GOT3 (cell line): Measurements from ENCODE around the gene MS4A2.
"Not testable (repeated sequence)": the region's sequence is repeated elsewhere in the genome, so short reads cannot be mapped to it uniquely, and the experiment has no call there.

Source experiments
- DNase-seq: peaks from one replicate; lab custom pipeline; 2025; ENCODE audit warnings: mixed read lengths; lab: John Stamatoyannopoulos, UW

MS4A2 gene

GRCh38 chr11:60088364-60088763 is at the start of gene MS4A2:
Gene MS4A2 (plus strand): TSS chr11:60088664. CDS start chr11:60088766, 102 bp downstream.
- DNase-seq: no peak

GRCh38 chr11:60040109-60040508 is 48.4 kb upstream of the MS4A2 start, which contains the start of gene OOSP2:
Gene OOSP2 (plus strand): TSS chr11:60040409. CDS start chr11:60040460, 51 bp downstream.
- DNase-seq: no peak

DNA sequence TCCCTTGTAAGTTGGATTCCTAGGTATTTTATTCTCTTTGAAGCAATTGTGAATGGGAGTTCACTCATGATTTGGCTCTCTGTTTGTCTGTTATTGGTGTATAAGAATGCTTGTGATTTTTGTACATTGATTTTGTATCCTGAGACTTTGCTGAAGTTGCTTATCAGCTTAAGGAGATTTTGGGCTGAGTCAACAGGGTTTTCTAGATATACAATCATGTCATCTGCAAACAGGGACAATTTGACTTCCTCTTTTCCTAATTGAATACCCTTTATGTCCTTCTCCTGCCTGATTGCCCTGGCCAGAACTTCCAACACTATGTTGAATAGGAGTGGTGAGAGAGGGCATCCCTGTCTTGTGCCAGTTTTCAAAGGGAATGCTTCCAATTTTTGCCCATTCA is 38.0 kb upstream of the MS4A2 start:
- not testable (repeated sequence) for DNase-seq

- DNase-seq: not testable (repeated sequence)
Observed at GRCh38 chr11:60050839-60051238, 37.6 kb upstream of the MS4A2 start.

- DNase-seq: no peak
Observed at GRCh38 chr11:60056349-60056969, 32.0 kb upstream of the MS4A2 start, which contains the start of gene MS4A3. Gene MS4A3 (plus strand): TSS chr11:60056665. CDS start chr11:60061161, 4,496 bp downstream.

GRCh38 chr11:60059052-60059451 is 29.4 kb upstream of the MS4A2 start:
- no peak for DNase-seq

DNA sequence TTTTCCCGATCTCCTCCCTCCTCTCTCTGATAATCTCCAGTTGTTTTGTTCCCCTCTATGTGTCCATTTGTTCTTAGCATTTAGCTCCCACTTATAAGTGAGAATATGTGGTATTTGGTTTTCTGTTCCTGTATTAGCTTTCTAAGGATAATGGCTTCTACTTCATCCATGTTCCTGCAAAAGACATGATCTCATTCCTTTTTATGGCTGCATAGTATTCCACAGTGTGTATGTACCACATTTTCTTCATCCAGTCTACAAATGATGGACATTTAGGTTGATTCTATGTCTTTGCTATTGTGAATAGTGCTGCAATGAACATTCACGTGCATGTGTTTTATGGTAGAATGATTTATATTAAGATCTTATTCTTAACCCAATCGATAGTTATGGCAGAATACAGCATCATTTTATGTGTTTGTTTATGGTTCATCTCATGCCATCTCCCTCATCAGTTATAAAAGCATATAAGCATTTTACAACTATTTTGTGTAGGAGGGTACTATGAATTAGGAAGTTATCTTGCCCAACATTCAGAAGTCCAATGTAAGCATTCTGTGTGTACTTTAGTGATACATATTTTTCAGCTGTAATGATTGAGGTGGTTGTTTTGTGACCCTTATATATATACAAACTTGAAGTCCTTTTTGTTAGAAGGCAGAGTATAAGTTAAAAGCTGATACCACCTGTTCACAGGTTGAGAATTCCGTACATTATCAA is 28.8 kb upstream of the MS4A2 start:
- DNase-seq: no peak

DNA sequence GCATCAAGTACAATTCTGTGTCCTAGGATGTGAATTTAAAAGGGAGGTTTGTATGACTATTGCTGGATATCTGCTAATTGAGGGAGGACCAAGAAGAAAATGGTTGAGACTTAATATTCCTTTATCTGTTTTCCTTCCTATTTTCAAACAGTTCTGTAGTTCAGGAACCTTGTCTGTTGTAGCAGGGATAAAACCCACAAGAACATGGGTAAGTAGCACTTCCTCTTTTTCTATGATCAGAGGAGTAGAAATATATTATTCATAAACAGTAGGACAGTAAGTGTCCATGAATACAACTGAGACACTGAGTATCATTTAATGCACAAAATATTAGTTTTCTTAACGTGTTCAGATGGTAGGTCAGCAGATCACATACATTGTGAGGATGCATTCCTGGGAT is 24.4 kb upstream of the MS4A2 start:
- DNase-seq: no peak

DNA sequence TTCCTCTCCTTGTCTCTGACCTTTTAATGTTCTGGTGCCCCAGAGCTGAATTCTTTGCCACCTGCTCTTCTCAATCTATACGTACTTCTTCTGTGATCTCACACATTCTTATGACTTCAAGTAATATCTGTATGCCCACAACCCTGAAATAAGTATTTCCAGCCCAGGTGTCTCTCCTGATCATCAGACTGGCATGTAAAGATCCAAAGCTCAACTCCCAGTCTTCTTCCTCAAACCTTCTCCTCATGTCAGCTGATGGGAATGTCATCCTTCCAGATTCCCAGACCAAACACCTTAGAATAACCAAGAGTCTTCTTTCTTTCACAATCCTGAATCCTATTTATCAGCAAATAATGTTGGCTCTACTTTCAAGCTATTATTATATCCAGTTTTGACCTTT is 22.7 kb upstream of the MS4A2 start:
- DNase-seq: no peak

DNA sequence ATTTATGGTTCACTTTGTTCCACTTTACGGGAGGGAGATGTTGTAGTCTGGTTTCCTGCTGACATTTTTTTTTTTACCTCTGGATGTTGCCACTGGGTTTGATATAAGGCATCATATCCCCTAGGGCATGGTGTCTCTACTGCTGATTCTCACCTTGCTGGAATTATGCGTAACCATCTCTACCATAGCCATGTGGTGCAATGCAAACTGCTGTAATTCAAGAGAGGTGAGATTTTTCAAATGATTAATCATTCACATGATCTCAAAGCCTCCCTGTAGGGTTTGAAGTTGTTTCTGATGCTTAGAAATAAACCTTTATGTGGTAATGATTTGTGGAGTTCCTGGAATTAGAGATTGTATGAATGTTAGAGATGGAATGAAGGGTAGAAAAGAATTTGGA is 19.0 kb upstream of the MS4A2 start:
- DNase-seq: no peak

- not testable (repeated sequence) for DNase-seq
Observed at GRCh38 chr11:60071644-60072043, 16.8 kb upstream of the MS4A2 start.

DNA sequence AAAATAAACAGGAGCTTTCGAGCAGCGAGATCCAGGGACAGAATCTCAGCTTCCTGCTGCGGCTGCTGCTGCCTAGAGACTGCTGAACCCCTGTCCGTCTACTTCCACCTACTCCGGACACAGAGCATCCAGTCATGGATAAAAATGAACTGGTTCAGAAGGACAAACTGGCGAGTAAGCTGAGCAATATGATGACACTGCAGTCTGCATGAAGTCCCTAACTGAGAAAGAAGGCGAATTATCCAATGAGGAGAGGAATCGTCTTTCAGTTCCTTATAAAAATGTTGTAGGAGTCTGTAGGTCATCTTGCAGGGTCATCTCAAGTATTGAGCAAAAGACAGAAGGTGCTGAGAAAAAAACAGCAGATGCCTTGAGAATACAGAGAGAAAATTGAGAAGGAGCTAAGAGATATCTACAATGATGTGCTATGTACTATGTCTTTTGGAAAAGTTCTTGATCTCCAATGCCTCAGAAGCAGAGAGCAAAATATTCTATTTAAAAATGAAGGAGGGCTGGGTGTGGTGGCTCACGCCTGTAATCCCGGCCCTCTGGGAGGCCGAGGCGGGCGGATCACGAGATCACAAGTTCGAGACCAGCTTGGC is 11.1 kb upstream of the MS4A2 start:
- DNase-seq: no peak

DNA sequence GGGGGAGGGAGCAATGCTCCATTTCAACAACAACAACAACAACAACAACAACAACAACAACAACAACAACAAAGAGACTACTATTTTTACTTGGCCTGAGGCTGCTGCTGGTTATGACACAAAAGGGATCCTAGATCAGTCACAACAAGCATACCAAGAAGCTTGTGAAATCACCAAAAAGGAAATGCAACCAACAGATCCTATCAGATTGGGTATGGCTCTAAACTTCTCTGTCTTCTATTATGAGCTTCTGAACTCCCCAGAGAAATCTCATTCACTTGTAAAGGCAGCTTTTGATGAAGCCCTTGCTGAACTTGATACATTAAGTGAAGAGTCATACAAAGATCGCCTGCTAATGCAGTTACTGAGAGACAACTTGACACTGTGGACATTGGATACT is 10.5 kb upstream of the MS4A2 start:
- DNase-seq: no peak

- no peak for DNase-seq
Observed at GRCh38 chr11:60078745-60079144, 9.7 kb upstream of the MS4A2 start.

GRCh38 chr11:60080535-60080934 is 7.9 kb upstream of the MS4A2 start:
- no peak for DNase-seq

DNA sequence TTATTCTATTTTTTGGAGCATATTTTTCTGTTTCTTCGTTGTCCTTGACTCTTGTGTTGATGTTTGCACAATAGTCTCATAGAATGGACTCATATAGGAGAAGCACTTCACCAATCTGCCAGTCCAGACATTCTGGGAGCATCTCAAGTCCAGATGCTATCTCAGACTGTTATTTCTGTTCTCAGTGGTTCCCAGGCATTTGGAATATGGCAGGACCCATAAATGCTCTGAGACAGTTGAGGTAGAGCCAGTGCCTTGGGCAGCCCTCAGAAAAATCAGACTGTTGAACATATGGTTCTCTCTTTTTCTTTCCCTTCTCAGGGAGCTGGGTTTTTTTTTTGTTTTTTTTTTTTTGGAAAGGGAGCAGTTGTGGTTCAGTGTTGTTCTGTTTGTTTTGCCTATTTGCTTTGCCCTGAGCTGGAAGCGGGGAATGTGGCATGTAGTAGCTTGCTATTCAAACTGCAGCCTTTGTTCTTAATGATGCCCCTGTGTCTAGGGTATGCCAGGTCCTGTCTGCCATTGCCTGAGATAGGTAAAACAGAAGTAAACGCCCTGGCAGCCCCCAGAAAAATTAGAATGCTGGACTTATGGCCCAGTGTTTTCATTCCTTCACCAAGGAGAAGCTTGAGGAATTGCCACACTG is 3.7 kb upstream of the MS4A2 start:
- DNase-seq: no peak

- DNase-seq: no peak
Observed at GRCh38 chr11:60085909-60086308, 2.6 kb upstream of the MS4A2 start.

DNA sequence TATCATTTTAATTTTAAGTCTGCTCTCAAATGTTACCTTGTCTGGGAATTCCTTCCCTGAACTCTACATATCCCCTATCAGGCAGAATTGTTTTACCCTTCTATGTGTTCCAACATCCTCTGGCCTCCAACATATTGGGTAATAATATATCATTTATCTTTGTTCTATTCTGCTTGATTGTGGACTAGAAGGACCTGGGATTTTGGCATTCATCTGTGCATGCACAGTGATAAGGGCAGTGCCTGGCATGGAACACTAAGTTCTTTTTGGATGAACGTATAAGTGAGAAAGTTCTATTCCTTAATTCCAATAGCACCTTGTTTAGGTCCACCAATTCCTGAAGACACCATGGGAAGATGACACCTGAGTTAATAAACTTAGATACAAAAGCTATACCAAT is 1.2 kb upstream of the MS4A2 start:
- DNase-seq: no peak

DNA sequence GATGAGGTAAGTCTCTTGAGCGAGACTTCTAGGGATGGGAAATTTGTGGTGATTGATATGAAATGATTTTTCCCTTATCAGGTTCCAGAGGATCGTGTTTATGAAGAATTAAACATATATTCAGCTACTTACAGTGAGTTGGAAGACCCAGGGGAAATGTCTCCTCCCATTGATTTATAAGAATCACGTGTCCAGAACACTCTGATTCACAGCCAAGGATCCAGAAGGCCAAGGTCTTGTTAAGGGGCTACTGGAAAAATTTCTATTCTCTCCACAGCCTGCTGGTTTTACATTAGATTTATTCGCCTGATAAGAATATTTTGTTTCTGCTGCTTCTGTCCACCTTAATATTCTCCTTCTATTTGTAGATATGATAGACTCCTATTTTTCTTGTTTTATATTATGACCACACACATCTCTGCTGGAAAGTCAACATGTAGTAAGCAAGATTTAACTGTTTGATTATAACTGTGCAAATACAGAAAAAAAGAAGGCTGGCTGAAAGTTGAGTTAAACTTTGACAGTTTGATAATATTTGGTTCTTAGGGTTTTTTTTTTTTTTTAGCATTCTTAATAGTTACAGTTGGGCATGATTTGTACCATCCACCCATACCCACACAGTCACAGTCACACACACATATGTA is 7.1 kb downstream of the MS4A2 start:
- no peak for DNase-seq

DNA sequence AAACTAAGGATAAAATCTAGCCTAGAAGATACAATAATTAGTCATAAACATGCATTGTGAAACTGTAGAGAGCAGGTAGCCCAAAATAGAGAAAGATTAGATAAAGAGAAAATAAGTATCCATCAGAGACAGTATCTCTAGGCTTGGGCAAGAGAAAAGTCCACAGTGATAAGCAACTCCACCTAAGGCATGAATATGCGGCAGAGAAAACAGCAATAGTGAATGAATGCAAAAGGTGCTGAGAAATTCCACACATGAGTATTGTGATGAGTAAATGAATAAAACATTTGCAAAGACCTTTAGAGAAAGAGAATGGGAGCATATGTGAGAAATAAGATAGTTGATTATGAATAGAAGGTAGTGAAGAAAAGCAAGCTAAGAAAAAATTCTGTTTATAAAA is 8.7 kb downstream of the MS4A2 start:
- DNase-seq: no peak

DNA sequence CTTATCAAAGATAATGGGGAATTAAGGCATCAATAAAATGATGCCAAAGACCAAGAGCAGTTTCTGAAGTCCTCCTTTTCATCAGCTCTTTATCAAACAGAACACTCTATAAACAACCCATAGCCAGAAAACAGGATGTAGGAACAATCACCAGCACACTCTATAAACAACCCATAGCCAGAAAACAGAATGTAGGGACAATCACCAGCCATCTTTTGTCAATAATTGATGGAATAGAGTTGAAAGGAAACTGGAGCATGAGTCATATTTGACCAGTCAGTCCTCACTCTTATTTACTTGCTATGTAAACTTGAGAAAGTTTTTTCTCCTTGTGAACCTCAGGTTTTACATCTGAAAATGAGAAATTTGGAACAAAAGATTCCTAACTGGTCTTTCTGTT is 10.0 kb downstream of the MS4A2 start:
- no peak for DNase-seq

DNA sequence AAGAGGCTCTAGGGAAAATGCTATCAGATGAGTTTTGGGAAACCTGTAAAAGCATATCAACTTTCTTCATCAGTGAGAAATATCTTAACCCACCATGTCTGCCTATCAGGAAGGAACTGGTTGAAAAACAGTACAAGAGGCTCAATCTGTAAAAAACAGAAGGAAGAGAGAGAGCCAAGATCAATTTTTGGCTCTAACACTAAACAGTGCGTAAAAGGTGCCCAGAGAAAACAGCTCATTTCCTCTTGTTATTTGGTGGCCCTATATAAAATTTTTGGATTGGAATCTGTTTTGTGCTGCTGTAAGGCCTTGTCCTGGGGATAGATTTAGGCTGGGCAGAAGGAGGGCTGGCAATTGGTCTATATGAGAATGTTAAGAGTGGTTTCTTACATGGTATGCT is 12.1 kb downstream of the MS4A2 start:
- no peak for DNase-seq
